ENCODE results near the gene ARF4. TPM values are rescaled to one million over a fixed set of nuclear protein-coding genes. Genes with fewer than 3 reads are reported as not detected.
A peak's percentile ranks its signal among the peaks of the same experiment; 100 is the strongest.
"Not testable (repeated sequence)": the region's sequence is repeated elsewhere in the genome, so short reads cannot be mapped to it uniquely, and the experiment has no call there.

Gene ARF4
- 122 and 169 TPM in 2 replicates for total RNA-seq

GRCh38 chr3:57597127-57597923 is at the start of gene ARF4:
Gene ARF4 (minus strand): TSS chr3:57597344. CDS start chr3:57597140, 204 bp downstream.
- DNase-seq: peak; percentile 100

- DNase-seq: peak; percentile 47
These were observed 49.6 kb upstream of the ARF4 start for GRCh38 chr3:57646723-57647122.

GRCh38 chr3:57644740-57645139 is 47.6 kb upstream of the ARF4 start:
- DNase-seq: no peak

- DNase-seq: no peak
These were observed 40.2 kb upstream of the ARF4 start for GRCh38 chr3:57637391-57637790.

GRCh38 chr3:57634259-57634658 is 37.1 kb upstream of the ARF4 start:
- not testable (repeated sequence) for DNase-seq

- no peak for DNase-seq
These were observed 30.8 kb upstream of the ARF4 start for GRCh38 chr3:57627976-57628375.

- no peak for DNase-seq
These were observed 27.7 kb upstream of the ARF4 start for GRCh38 chr3:57624801-57625200.

- no peak for DNase-seq
These were observed 25.2 kb upstream of the ARF4 start for GRCh38 chr3:57622362-57622761.

- DNase-seq: no peak
These were observed 20.6 kb upstream of the ARF4 start for GRCh38 chr3:57617739-57618138.

- DNase-seq: no peak
These were observed 19.1 kb upstream of the ARF4 start for GRCh38 chr3:57616233-57616632.

GRCh38 chr3:57611870-57612269 is 14.7 kb upstream of the ARF4 start:
- not testable (repeated sequence) for DNase-seq

- DNase-seq: no peak
These were observed 8.5 kb upstream of the ARF4 start for GRCh38 chr3:57605683-57606082.

GRCh38 chr3:57604971-57605370 is 7.8 kb upstream of the ARF4 start:
- DNase-seq: no peak

- no peak for DNase-seq
These were observed 3.1 kb upstream of the ARF4 start for GRCh38 chr3:57600195-57600594.

- peak; percentile 8 for DNase-seq
These were observed 1.7 kb upstream of the ARF4 start for GRCh38 chr3:57598765-57599360.

GRCh38 chr3:57596495-57597126 is 533 bp downstream of the ARF4 start:
- peak; percentile 87 for DNase-seq

- no peak for DNase-seq
These were observed 2.6 kb downstream of the ARF4 start for GRCh38 chr3:57594576-57594975.

- DNase-seq: no peak
These were observed 3.0 kb downstream of the ARF4 start for GRCh38 chr3:57594144-57594543.

- no peak for DNase-seq
These were observed 4.8 kb downstream of the ARF4 start for GRCh38 chr3:57592306-57592705.

- DNase-seq: no peak
These were observed 9.2 kb downstream of the ARF4 start for GRCh38 chr3:57587905-57588304.

- no peak for DNase-seq
These were observed 10.4 kb downstream of the ARF4 start for GRCh38 chr3:57586778-57587177.

- DNase-seq: no peak
These were observed 13.6 kb downstream of the ARF4 start for GRCh38 chr3:57583544-57583943.

GRCh38 chr3:57582474-57583168 is 14.5 kb downstream of the ARF4 start:
- DNase-seq: peak; percentile 29
